ENCODE data around the gene TAS2R16. TPM values are rescaled to one million over a fixed set of nuclear protein-coding genes. Genes with fewer than 3 reads are reported as not detected.
"Not testable (repeated sequence)": the region's sequence is repeated elsewhere in the genome, so short reads cannot be mapped to it uniquely, and the experiment has no call there.

TAS2R16 gene
- total RNA-seq, 1 donor from 2014 or later: not detected

DNA sequence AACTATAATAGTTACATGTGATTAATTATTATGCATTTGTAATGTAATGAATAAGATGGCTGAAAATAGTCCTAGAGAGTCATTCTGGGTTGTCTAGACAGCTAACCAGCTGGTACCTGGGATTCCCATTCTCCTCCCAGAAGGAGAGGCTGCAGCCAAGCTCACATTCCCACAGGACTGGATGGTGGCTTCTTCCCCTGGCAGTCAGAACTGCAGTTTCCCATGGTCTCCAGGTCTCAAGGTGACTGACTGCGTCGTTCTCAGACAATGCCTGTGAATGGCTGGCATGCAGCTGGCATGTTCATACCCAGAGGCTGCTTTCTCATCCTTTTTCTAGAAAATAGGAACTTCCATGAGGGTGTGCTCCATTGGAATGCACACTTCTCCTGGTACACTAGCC is 21.3 kb downstream of the TAS2R16 start:
- H3K9me3 ChIP-seq: no peaks in the 10 kb centered on the region
- no peak overlapping the region for H3K27ac ChIP-seq
- no peak for DNase-seq
- H3K4me1 ChIP-seq: no peaks in the 10 kb centered on the region
- no peak for ATAC-seq
- H3K27me3 ChIP-seq: no peaks in the 10 kb centered on the region
- TF ChIP-seq, protein P1, sequence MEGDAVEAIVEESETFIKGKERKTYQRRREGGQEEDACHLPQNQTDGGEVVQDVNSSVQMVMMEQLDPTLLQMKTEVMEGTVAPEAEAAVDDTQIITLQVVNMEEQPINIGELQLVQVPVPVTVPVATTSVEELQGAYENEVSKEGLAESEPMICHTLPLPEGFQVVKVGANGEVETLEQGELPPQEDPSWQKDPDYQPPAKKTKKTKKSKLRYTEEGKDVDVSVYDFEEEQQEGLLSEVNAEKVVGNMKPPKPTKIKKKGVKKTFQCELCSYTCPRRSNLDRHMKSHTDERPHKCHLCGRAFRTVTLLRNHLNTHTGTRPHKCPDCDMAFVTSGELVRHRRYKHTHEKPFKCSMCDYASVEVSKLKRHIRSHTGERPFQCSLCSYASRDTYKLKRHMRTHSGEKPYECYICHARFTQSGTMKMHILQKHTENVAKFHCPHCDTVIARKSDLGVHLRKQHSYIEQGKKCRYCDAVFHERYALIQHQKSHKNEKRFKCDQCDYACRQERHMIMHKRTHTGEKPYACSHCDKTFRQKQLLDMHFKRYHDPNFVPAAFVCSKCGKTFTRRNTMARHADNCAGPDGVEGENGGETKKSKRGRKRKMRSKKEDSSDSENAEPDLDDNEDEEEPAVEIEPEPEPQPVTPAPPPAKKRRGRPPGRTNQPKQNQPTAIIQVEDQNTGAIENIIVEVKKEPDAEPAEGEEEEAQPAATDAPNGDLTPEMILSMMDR (IDR thresholded peaks at IDR 0.05): no peak
- no peak overlapping the region for H3K4me3 ChIP-seq
- intact Hi-C loops (cut with DNase I): no loop called here
- H3K36me3 ChIP-seq: no peaks in the 10 kb centered on the region

DNA sequence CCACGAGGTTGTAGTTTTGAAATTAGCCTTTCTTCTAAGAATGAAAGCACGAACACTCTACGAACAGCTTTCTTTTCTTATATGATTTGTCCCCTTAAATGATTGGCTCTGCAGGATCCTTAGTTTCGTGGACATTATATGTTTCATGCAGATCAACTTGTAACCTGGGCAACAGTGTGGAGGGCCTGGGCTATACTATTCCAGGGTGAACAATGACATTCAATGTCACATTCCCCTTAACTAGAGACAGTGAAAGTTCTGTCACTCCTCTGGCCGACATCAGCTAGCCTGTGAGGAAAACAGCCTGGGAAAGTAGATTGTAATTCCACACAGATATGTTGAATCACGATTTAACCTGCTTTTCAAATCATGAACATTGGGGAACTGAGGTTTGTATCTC is 23.4 kb downstream of the TAS2R16 start:
- TF ChIP-seq, protein P1 (IDR thresholded peaks at IDR 0.05): no peak
- intact Hi-C loops (cut with DNase I): no loop called here
- no peak overlapping the region for H3K4me3 ChIP-seq
- no peaks in the 10 kb centered on the region for H3K4me1 ChIP-seq
- no peaks in the 10 kb centered on the region for H3K36me3 ChIP-seq
- H3K27me3 ChIP-seq: no peaks in the 10 kb centered on the region
- ATAC-seq (no peak), DNase-seq (no peak)
- no peak overlapping the region for H3K27ac ChIP-seq
- H3K9me3 ChIP-seq: no peaks in the 10 kb centered on the region

DNA sequence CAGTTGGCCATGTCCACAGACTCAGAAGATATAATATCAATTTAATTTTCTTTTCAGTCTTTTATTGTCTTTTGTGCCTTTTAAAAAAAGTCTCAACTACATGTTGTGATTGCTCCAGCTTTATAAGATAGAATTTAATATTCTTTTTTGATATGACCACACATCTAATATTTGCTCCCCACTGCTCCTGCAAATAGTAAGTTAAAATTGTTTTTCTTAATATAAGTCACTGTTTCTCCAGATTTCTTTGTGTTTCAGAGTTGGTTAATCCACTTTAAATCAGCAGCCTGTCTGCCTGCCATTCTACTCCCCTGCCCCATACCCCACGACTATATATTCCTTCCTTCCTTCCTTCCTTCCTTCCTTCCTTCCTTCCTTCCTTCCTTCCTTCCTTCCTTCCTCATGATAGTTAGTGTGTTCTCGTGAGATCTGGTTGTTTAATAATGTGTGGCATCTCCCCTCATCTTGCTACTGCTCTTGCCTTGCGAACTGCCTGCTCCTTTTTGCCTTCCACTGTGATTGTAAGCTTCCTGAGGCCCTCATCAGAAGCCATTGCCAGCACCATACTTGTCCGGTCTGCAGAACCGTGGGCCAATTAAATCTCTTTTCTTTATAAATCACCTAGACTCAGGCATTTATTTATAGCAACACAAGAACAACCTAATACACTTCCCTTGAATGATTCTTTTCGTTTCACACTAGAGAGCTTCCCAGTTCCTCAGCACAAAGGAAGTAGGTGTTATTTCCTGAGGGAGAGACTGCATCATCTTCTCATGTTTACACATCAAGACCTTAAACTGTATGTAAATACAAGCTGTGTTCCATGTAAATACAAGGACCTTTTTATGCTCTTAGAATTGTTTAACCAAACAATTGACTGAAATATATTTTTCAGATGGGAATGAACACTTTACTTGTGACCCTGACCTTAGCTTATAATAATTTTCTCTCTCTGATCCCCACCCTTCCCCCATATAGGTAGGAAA is 24.5 kb downstream of the TAS2R16 start:
- ATAC-seq (no peak), DNase-seq (no peak)
- no peak overlapping the region for H3K27ac ChIP-seq
- H3K4me3 ChIP-seq: no peak overlapping the region
- intact Hi-C loops (cut with DNase I): no loop called here
- H3K9me3 ChIP-seq: no peaks in the 10 kb centered on the region
- TF ChIP-seq, protein P1 (IDR thresholded peaks at IDR 0.05): no peak
- no peaks in the 10 kb centered on the region for H3K27me3 ChIP-seq
- H3K4me1 ChIP-seq: no peaks in the 10 kb centered on the region
- H3K36me3 ChIP-seq: no peaks in the 10 kb centered on the region

GRCh38 chr7:122968389-122968788 is 27.1 kb downstream of the TAS2R16 start:
- ATAC-seq (no peak), DNase-seq (no peak)
- H3K27me3 ChIP-seq: no peaks in the 10 kb centered on the region
- no peaks in the 10 kb centered on the region for H3K4me1 ChIP-seq
- H3K27ac ChIP-seq: no peak overlapping the region
- H3K36me3 ChIP-seq: no peaks in the 10 kb centered on the region
- TF ChIP-seq, protein P1 (IDR thresholded peaks at IDR 0.05): no peak
- H3K4me3 ChIP-seq: no peak overlapping the region
- H3K9me3 ChIP-seq: no peaks in the 10 kb centered on the region
- intact Hi-C loops (cut with DNase I): no loop called here

DNA sequence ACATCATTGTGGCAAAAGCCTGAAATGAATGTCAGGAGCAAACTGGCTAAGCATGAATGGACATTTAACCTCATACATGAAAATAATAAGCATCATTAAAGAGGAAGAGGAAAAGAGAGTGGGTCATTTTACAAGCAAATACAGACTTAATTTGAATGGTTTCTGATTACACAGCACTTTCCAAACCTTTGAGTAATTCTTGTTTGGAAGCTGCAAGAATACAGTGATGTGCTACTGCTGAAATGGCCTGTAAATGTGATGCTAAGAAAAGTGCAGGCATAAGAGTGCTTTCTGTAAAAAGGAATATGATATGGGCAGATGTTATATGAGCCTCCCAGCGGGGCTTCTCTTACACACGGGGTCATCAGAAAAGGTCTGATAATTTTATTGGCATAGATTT is 30.2 kb downstream of the TAS2R16 start:
- TF ChIP-seq, protein P1 (IDR thresholded peaks at IDR 0.05): no peak
- DNase-seq: no peak
- H3K4me1 ChIP-seq: no peaks in the 10 kb centered on the region

GRCh38 chr7:122953678-122954077 is 41.8 kb downstream of the TAS2R16 start:
- ATAC-seq; H3K4me1 ChIP-seq; DNase-seq; H3K27ac ChIP-seq; H3K4me3 ChIP-seq; H3K9me3 ChIP-seq; H3K36me3 ChIP-seq; intact Hi-C loops (cut with DNase I); H3K27me3 ChIP-seq: not testable (repeated sequence)

More for the DNA sequence above, 30.2 kb downstream of the TAS2R16 start:
- ATAC-seq: no peak
- Histone ChIP-seq H3K27ac (no peak overlapping the region), H3K9me3 (no peaks in the 10 kb centered on the region), H3K4me3 (no peak overlapping the region), H3K36me3 (no peaks in the 10 kb centered on the region), H3K27me3 (no peaks in the 10 kb centered on the region)
- intact Hi-C loops (cut with DNase I): no loop called here
